CD4-positive, alpha-beta T cell (primary cell): Measurements from ENCODE around the gene GRID1. TPM values are rescaled to one million over a fixed set of nuclear protein-coding genes. Genes with fewer than 3 reads are reported as not detected.

Source experiments
- ATAC-seq: fragments of 200-7000 bp; cut with Tn5 transposase; one replicate; pipeline ENCODE4 v1.10.0; 2022; ENCODE audit warnings: mild to moderate bottlenecking; ENCODE audit not compliant: poor library complexity
- CTCF ChIA-PET: fragments of 350-600 bp; sonication (Branson Sonifier 250); formaldehyde crosslinking; loops from one replicate; lab custom pipeline; 2021; ENCODE audit warnings: antibody characterized with exemption, inconsistent platforms; lab: Charles Lee
- POLR2A ChIA-PET: fragments of 350-600 bp; sonication (Branson Sonifier 250); formaldehyde crosslinking; loops from one replicate; lab custom pipeline; 2021; ENCODE audit warnings: antibody characterized with exemption, inconsistent platforms; lab: Charles Lee
- DNase-seq, 14 experiments: peaks; one replicate each; pipeline ENCODE4 v3.0.0-alpha.2; 2013 to 2020; ENCODE audit warnings: mixed read lengths in 2 of 14
- H3K27ac ChIP-seq, 2 donors: one replicate each; pipeline versions ENCODE4 v1.5.1 to v1.7.0; 2013; ENCODE audit warnings: low read length in 2 of 2, low read depth in 1 of 2, mild to moderate bottlenecking in 1 of 2
- H3K27me3 ChIP-seq, 2 experiments: 1 replicate in 1 of 2; 2 replicates in 1 of 2; pipeline versions ENCODE4 v1.6.1 to v1.7.0; 2013; ENCODE audit warnings: low read length in 2 of 2, control low read depth in 1 of 2, mild to moderate bottlenecking in 1 of 2, moderate library complexity in 1 of 2; ENCODE audit not compliant: insufficient read depth in 2 of 2, control insufficient read depth in 1 of 2
- H3K36me3 ChIP-seq: one replicate; pipeline ENCODE4 v1.6.1; 2013; ENCODE audit warnings: low read length, control low read depth; ENCODE audit not compliant: insufficient read depth
- H3K4me1 ChIP-seq: one replicate; pipeline ENCODE4 v1.6.1; 2013; ENCODE audit warnings: low read length, control low read depth; ENCODE audit not compliant: insufficient read depth
- H3K4me3 ChIP-seq: one replicate; pipeline ENCODE4 v1.5.1; 2013; ENCODE audit warnings: mild to moderate bottlenecking, low read length, moderate library complexity
- H3K9me3 ChIP-seq, 2 experiments: 1 replicate in 1 of 2; 2 replicates in 1 of 2; pipeline versions ENCODE4 v1.6.1 to v1.7.0; 2013; ENCODE audit warnings: low read length in 2 of 2, mild to moderate bottlenecking in 2 of 2, control low read depth in 1 of 2, moderate library complexity in 1 of 2; ENCODE audit not compliant: control insufficient read depth in 1 of 2, insufficient read depth in 1 of 2
- H3K27ac Mint-ChIP-seq: one replicate; pipeline ENCODE4 v1.8.0; 2020; ENCODE audit warnings: mixed read lengths
- H3K27me3 Mint-ChIP-seq: one replicate; pipeline ENCODE4 v1.8.0; 2021; ENCODE audit warnings: mixed read lengths
- H3K36me3 Mint-ChIP-seq: one replicate; pipeline ENCODE4 v1.8.0; 2021; ENCODE audit warnings: low read depth, mixed read lengths
- H3K4me1 Mint-ChIP-seq: one replicate; pipeline ENCODE4 v1.8.0; 2021; ENCODE audit warnings: low read depth, mixed read lengths
- H3K4me3 Mint-ChIP-seq: one replicate; pipeline ENCODE4 v1.8.0; 2020; ENCODE audit warnings: mild to moderate bottlenecking, mixed read lengths
- H3K9me3 Mint-ChIP-seq: one replicate; pipeline ENCODE4 v1.8.0; 2020; ENCODE audit warnings: mixed read lengths
- CTCF ChIP-seq: fragments of 200-600 bp; IDR thresholded peaks from one replicate; pipeline ENCODE4 v1.8.0; 2022; ENCODE audit warnings: antibody characterized with exemption, mild to moderate bottlenecking
- intact Hi-C, 2 experiments: fragments of 100-400 bp; cut with DNase I in 1 of 2; cut with micrococcal nuclease in 1 of 2; formaldehyde crosslinking; loops; one replicate each; pipeline versions ENCODE4 v1.15.1 to v1.9.0; 2023 to 2025; cut with DNase I, micrococcal nuclease
- total RNA-seq, 174 experiments: library from RNA in 2 of 174; stranded (reverse) in 2 of 174; gene quantifications; one replicate each; pipeline ENCODE4 v1.2.3 and lab custom pipeline; 2021 to 2026

GRID1 gene
- total RNA-seq, 2 experiments from 2014 or later: not detected

GRCh38 chr10:86234541-86235270 lies 131.9 kb downstream of the GRID1 start:
- no peak for TF ChIP-seq CTCF
- Histone ChIP-seq H3K9me3 (peaks cover 0 to 5% of the 10 kb centered on the region in 2 experiments), H3K4me1 (no peaks in the 10 kb centered on the region), H3K4me3 (no peak overlapping the region), H3K36me3 (no peaks in the 10 kb centered on the region), H3K27ac (no peak overlapping the region), H3K27me3 (no peaks in the 10 kb centered on the region)
- Mint-ChIP-seq H3K9me3 (no peaks in the 10 kb centered on the region), H3K27ac (no peak overlapping the region), H3K36me3 (no peaks in the 10 kb centered on the region), H3K4me1 (no peaks in the 10 kb centered on the region), H3K27me3 (no peaks in the 10 kb centered on the region), H3K4me3 (no peak overlapping the region)
- intact Hi-C loops: no loop called here
- ChIA-PET POLR2A (no interaction called here), CTCF (no interaction called here)
- DNase-seq (no peak), ATAC-seq (no peak)

GRCh38 chr10:86234107-86234506 lies 132.5 kb downstream of the GRID1 start:
- peaks cover 0 to 5% of the 10 kb centered on the region in 2 experiments for H3K9me3 ChIP-seq
- no peak overlapping the region for H3K27ac ChIP-seq
- ChIA-PET CTCF (no interaction called here), POLR2A (no interaction called here)
- Mint-ChIP-seq H3K4me1 (no peaks in the 10 kb centered on the region), H3K4me3 (no peak overlapping the region), H3K9me3 (no peaks in the 10 kb centered on the region), H3K27me3 (no peaks in the 10 kb centered on the region), H3K36me3 (no peaks in the 10 kb centered on the region), H3K27ac (no peak overlapping the region)
- H3K4me1 ChIP-seq: no peaks in the 10 kb centered on the region
- no peak overlapping the region for H3K4me3 ChIP-seq
- H3K27me3 ChIP-seq: no peaks in the 10 kb centered on the region
- ATAC-seq (no peak), DNase-seq (no peak)
- TF ChIP-seq CTCF: no peak
- intact Hi-C loops: no loop called here
- H3K36me3 ChIP-seq: no peaks in the 10 kb centered on the region

- Histone ChIP-seq H3K36me3 (no peaks in the 10 kb centered on the region), H3K9me3 (peaks cover 0 to 5% of the 10 kb centered on the region in 2 experiments), H3K4me1 (no peaks in the 10 kb centered on the region), H3K27me3 (no peaks in the 10 kb centered on the region), H3K27ac (no peak overlapping the region), H3K4me3 (no peak overlapping the region)
- Mint-ChIP-seq H3K4me1 (no peaks in the 10 kb centered on the region), H3K27ac (no peak overlapping the region), H3K9me3 (no peaks in the 10 kb centered on the region), H3K4me3 (no peak overlapping the region), H3K36me3 (no peaks in the 10 kb centered on the region), H3K27me3 (no peaks in the 10 kb centered on the region)
- ATAC-seq (no peak), DNase-seq (no peak)
- TF ChIP-seq CTCF: no peak
- intact Hi-C loops: no loop called here
- CTCF ChIA-PET: no interaction called here
- POLR2A ChIA-PET: no interaction called here
Observed at GRCh38 chr10:86233131-86233530, 133.5 kb downstream of the GRID1 start.
